Activated CD8-positive, alpha-beta T cell treated with anti-CD3 and anti-CD28 coated beads for 36 hours (primary cell): ENCODE measurements around the gene PHKB. TPM values are rescaled to one million over a fixed set of nuclear protein-coding genes. Genes with fewer than 3 reads are reported as not detected.

Source experiments
- ATAC-seq: fragments of 200-7000 bp; cut with Tn5 transposase; one replicate; pipeline ENCODE4 v1.10.0; 2021; ENCODE audit warnings: mild to moderate bottlenecking, moderate library complexity
- CTCF ChIA-PET: fragments of 350-600 bp; sonication (Branson Sonifier 250); formaldehyde crosslinking; loops from one replicate; lab custom pipeline; 2021; ENCODE audit warnings: antibody characterized with exemption; lab: Charles Lee
- POLR2A ChIA-PET: fragments of 350-600 bp; sonication (Branson Sonifier 250); formaldehyde crosslinking; loops from one replicate; lab custom pipeline; 2021; ENCODE audit warnings: antibody characterized with exemption; lab: Charles Lee
- DNase-seq: peaks from one replicate; pipeline ENCODE4 v3.0.0-alpha.2; 2020
- H3K27ac Mint-ChIP-seq: one replicate; pipeline ENCODE4 v1.8.0; 2021; ENCODE audit warnings: mild to moderate bottlenecking, mixed read lengths
- H3K27me3 Mint-ChIP-seq: one replicate; pipeline ENCODE4 v1.8.0; 2021; ENCODE audit warnings: mixed read lengths
- H3K36me3 Mint-ChIP-seq: one replicate; pipeline ENCODE4 v1.8.0; 2021; ENCODE audit warnings: low read depth, mixed read lengths
- H3K4me1 Mint-ChIP-seq: one replicate; pipeline ENCODE4 v1.8.0; 2021; ENCODE audit warnings: low read depth, mixed read lengths
- H3K4me3 Mint-ChIP-seq: one replicate; pipeline ENCODE4 v1.8.0; 2021; ENCODE audit warnings: mild to moderate bottlenecking, moderate library complexity, mixed read lengths
- H3K9me3 Mint-ChIP-seq: one replicate; pipeline ENCODE4 v1.8.0; 2021; ENCODE audit warnings: mixed read lengths
- CTCF ChIP-seq: fragments of 200-600 bp; IDR thresholded peaks from one replicate; pipeline ENCODE4 v1.8.0; 2022; ENCODE audit warnings: antibody characterized with exemption, mild to moderate bottlenecking
- intact Hi-C: fragments of 100-400 bp; cut with micrococcal nuclease; formaldehyde crosslinking; loops from one replicate; pipeline ENCODE4 v1.10.0; 2022
- total RNA-seq, 2 experiments: library from RNA; stranded (reverse); gene quantifications; one replicate each; pipeline ENCODE4 v1.2.3, GENCODE V29; 2021

Gene PHKB
- total RNA-seq, 2 experiments from 2014 or later: 20.2 to 23.1 TPM

DNA sequence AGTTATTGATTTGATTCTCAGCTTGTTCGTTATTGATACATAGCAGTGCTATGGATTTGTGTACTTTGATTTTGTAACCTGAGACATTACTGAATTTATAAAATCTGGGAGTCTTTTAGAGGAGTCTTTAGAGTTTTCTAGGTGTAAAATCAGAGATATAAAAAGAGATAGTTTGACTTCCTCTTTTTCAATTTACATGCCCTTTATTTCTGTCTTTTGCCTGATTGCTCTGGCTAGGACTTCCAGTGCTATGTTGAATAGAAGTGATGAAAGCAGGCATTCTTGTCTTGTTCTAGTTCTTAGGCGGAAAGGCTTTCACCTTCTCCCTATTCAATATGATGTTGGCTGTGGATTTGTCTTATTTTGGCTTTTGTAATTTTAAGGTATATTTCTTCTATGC, 106.2 kb downstream of the PHKB start:
- H3K4me3 Mint-ChIP-seq: no peak overlapping the region

DNA sequence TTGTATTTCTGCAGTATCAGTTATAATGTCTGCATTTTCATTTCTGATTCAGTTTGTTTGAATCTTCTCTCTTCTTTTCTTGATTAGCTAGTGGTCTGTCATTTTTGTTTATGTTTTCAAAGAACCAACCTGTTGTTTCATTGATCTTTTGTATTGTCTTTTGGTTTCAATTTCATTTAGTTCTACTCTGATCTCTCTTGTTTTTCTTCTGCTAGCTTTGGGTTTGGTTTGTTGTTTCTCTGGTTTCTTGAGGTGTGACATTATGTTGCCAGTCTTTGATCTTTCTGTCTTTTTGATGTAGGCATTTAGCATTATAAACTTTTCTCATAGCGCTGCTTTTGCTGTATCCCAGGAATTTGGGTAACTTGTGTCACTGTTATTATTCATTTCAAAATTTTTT, 107.2 kb downstream of the PHKB start:
- Mint-ChIP-seq H3K36me3 (peaks cover 41% of the 10 kb centered on the region), H3K4me1 (peaks cover 60% of the 10 kb centered on the region), H3K9me3 (peaks cover 16% of the 10 kb centered on the region), H3K27ac (peak overlapping the region; percentile 65), H3K4me3 (peak overlapping the region; percentile 21), H3K27me3 (no peaks in the 10 kb centered on the region)
- POLR2A ChIA-PET: no interaction called here
- CTCF ChIA-PET: no interaction called here
- intact Hi-C loops: no loop called here
- TF ChIP-seq CTCF: no peak
- DNase-seq: no peak
- no peak for ATAC-seq

More for the DNA sequence above, 106.2 kb downstream of the PHKB start:
- Mint-ChIP-seq H3K27me3 (no peaks in the 10 kb centered on the region), H3K27ac (no peak overlapping the region), H3K4me1 (peaks cover 54% of the 10 kb centered on the region), H3K36me3 (peaks cover 43% of the 10 kb centered on the region), H3K9me3 (peaks cover 16% of the 10 kb centered on the region)
- ATAC-seq: no peak
- ChIA-PET CTCF (no interaction called here), POLR2A (no interaction called here)
- no peak for DNase-seq
- intact Hi-C loops: no loop called here
- no peak for TF ChIP-seq CTCF

DNA sequence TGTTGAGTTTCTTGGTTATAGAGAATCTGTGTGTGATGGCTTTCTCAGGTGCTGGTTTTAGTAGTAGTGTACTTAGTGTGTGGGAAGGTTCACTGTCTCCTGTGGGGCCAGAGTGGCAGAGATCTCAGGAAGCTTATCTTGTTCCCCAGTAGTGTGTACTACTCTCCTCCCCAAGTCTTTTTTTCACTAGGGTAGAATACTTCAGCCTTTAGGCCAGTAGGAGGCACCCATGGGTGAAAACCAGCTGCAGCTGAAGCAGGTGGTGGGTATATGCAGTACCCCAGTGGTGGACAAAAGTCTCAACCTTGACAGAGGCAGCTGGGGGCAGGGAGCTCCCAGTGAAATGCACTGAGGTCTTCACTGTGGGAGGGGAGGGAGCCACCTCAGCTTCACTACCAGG, 109.9 kb downstream of the PHKB start:
- peaks cover 37% of the 10 kb centered on the region for H3K36me3 Mint-ChIP-seq
- DNase-seq: no peak
- CTCF ChIA-PET: interaction anchor here (1.0 to 1.8 kb wide), 2 partner anchors 10 to 110 kb away, joined by 4 read pairs; partner anchors contain the start of genes ITFG1 and PHKB
- POLR2A ChIA-PET: no interaction called here
- H3K4me3 Mint-ChIP-seq: no peak overlapping the region
- ATAC-seq: no peak
- no peak overlapping the region for H3K27ac Mint-ChIP-seq
- no peaks in the 10 kb centered on the region for H3K27me3 Mint-ChIP-seq
- intact Hi-C loops: no loop called here
- no peak for TF ChIP-seq CTCF
- H3K4me1 Mint-ChIP-seq: peaks cover 57% of the 10 kb centered on the region
- H3K9me3 Mint-ChIP-seq: peaks cover 8% of the 10 kb centered on the region

GRCh38 chr16:47571711-47572110, 110.6 kb downstream of the PHKB start:
- intact Hi-C loops: no loop called here
- ATAC-seq (no peak), DNase-seq (no peak)
- ChIA-PET CTCF (interaction anchor here (1.8 kb wide), 1 partner anchor 111 kb away, joined by 4 read pairs; the partner anchor contains the start of genes ITFG1 and PHKB), POLR2A (no interaction called here)
- Mint-ChIP-seq H3K27me3 (no peaks in the 10 kb centered on the region), H3K9me3 (peaks cover 6% of the 10 kb centered on the region), H3K27ac (no peak overlapping the region), H3K36me3 (peaks cover 35% of the 10 kb centered on the region), H3K4me1 (peaks cover 57% of the 10 kb centered on the region), H3K4me3 (no peak overlapping the region)
- no peak for TF ChIP-seq CTCF

DNA sequence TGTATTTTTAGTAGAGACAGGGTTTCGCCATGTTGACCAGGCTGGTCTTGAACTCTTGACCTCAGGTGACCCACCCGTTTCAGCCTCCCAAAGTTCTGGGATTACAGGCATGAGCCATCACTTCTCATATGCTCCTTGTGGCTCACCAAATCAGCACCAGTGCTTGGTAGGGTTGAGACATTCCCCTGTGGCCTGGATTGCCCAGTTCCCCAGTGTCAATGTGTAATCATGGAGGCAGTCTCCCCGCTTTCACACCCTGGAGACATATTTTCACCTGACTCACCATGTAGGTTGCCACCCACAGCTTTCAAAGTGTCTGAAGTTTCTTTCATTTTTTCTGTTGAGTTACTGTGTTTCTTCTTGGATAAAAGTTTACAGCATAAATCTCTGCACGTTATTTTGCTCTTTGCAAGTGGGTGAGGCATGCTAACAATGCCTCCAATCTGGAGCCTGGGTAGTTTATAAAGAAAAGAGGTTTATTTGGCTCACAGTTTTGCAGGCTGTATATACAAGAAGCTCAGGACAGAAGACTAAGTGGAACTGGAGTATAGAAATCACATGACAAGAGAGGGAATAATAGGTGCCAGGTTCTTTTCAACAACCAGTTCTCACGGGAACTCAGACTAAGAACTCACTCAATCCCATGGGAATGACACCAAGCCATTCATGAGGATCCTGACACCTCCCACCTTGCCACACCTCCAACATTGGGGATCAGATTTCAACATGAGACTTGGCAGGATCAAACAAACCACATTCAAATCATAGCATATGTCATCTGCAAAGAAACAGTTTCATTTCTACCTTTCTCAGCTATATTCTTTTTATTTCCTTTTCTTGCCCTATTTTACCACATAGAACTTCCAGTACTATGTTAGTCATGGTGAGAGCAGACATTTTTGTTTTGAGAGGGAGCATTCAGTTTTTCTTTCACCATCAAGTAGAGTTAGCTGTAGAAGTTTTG, 113.2 kb downstream of the PHKB start:
- TF ChIP-seq CTCF: no peak
- ATAC-seq: peak; percentile 71
- Mint-ChIP-seq H3K27ac (peak overlapping the region; percentile 73), H3K4me3 (no peak overlapping the region), H3K27me3 (no peaks in the 10 kb centered on the region), H3K4me1 (peaks cover 50% of the 10 kb centered on the region), H3K9me3 (peaks cover 4% of the 10 kb centered on the region), H3K36me3 (peaks cover 35% of the 10 kb centered on the region)
- CTCF ChIA-PET: no interaction called here
- intact Hi-C loops: no loop called here
- peak; percentile 46 for DNase-seq
- POLR2A ChIA-PET: interaction anchor here (0.8 to 1.8 kb wide), 3 partner anchors 11 to 113 kb away, joined by 3 to 4 read pairs (median 3); partner anchors contain the start of gene PHKB
